SK-N-MC (cell line): Measurements from ENCODE around the gene CLSTN2.

Experiments used
- EZH2 ChIP-seq: fragments of 200-600 bp; sonication (generic); IDR thresholded peaks from one replicate; pipeline ENCODE4 v1.6.1; 2017; ENCODE audit warnings: antibody characterized with exemption
- POLR2AphosphoS5 ChIP-seq: IDR thresholded peaks from 2 replicates; pipeline ENCODE4 v1.6.1; 2012; ENCODE audit warnings: mild to moderate bottlenecking, low read depth, low read length, borderline replicate concordance

- TF ChIP-seq POLR2AphosphoS5 (no peak), EZH2 (no peak)
Observed at GRCh38 chr3:140176526-140176925, 241.5 kb downstream of the CLSTN2 start.
